ENCODE data around the gene SLC2A10.

DNA sequence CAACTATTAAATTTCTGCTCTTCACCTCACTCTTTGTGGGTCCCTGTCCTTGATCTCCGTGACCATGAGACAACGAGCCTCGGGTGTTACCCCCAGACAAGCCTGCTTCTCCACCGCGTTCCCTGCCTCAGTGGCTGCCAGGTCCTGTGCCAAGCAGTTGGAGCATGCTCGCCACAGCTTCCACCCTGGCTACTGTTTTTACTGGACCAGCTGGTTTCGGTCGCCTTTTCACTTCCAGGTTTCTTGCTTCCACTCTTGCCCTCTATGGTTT, 25.8 kb upstream of the SLC2A10 start:
- TF ChIP-seq, protein P1, sequence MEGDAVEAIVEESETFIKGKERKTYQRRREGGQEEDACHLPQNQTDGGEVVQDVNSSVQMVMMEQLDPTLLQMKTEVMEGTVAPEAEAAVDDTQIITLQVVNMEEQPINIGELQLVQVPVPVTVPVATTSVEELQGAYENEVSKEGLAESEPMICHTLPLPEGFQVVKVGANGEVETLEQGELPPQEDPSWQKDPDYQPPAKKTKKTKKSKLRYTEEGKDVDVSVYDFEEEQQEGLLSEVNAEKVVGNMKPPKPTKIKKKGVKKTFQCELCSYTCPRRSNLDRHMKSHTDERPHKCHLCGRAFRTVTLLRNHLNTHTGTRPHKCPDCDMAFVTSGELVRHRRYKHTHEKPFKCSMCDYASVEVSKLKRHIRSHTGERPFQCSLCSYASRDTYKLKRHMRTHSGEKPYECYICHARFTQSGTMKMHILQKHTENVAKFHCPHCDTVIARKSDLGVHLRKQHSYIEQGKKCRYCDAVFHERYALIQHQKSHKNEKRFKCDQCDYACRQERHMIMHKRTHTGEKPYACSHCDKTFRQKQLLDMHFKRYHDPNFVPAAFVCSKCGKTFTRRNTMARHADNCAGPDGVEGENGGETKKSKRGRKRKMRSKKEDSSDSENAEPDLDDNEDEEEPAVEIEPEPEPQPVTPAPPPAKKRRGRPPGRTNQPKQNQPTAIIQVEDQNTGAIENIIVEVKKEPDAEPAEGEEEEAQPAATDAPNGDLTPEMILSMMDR (IDR thresholded peaks at IDR 0.05; ENCODE audit: extremely low read depth in 1 of 2, insufficient read depth in 1 of 2, low read depth in 1 of 2, low read length in 2 of 2), result no peak
- TF ChIP-seq, protein P2, sequence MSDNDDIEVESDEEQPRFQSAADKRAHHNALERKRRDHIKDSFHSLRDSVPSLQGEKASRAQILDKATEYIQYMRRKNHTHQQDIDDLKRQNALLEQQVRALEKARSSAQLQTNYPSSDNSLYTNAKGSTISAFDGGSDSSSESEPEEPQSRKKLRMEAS (IDR thresholded peaks at IDR 0.05; ENCODE audit: insufficient read depth, insufficient read length), result no peak
- TF ChIP-seq POLR2AphosphoS5 (IDR thresholded peaks at IDR 0.05; ENCODE audit: insufficient read depth, low read depth, low read length) (no peak), EZH2 (IDR thresholded peaks at IDR 0.05; ENCODE audit: borderline replicate concordance, low read depth, low read length, severe bottlenecking) (no peak), MYC (IDR thresholded peaks at IDR 0.05; ENCODE audit: low read depth, low read length) (no peak)

All from endothelial cell of umbilical vein (primary cell).